NCI-H345 treated with DMSO at 0.1 percent for 48 hours (cell line): ENCODE data around the gene IST1.
A peak's percentile ranks its signal among the peaks of the same experiment; 100 is the strongest.
"Not testable (repeated sequence)": the region's sequence is repeated elsewhere in the genome, so short reads cannot be mapped to it uniquely, and the experiment has no call there.

ENCODE experiments used
- DNase-seq: peaks from one replicate; lab custom pipeline; 2025; ENCODE audit not compliant: unreplicated experiment; lab: John Stamatoyannopoulos, UW

IST1 gene

DNA sequence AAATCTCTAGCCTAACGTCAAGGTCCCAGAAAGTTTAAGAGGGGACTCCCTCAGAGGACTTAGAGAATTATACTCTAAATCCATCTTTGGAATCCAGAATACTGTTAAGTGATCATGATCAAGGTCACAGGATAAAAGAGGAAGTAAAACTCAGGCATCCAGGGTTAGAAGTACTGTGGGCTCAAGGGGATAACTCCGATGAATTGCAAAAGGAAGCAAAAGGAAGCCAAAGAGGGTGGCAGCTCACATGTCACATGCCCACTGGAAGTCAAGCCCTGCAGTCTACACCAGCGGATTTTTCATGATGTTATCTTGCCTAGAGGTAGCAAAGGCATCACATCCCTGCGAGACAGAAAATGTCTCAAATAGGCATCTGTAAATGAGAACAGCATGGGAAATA lies 15.2 kb upstream of the IST1 start:
- DNase-seq = no peak

DNA sequence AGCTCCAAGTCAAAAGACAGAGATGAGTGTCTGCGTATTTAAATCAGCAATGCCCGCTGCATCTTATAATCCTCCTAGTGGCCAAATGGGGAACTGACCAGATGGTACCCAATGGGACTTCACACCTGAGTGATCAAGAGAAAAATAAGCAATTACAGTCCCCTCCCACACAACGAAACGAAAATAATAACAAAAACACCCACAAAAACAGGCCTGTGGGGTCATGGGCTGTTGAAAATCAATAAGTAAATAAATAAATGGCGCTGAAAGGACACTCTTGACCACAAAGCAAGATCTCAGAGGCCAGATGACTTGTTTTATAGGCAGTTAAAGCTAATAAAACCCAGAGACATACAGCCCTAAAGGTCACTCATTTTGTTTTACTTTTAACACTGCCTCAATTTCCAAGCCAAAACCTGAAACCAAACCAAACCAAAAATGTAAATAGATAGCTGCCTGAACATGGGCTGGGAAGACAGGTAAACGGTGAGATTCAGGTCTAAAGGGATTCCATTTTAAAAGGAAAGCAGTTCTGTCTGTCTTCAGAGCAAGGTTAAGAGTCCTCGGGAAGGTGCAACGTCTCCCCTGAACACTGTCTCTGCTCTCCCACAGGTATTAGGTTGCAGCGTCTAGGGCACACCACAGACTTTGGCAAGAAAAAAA lies 12.7 kb upstream of the IST1 start:
- DNase-seq = peak; percentile 48

DNA sequence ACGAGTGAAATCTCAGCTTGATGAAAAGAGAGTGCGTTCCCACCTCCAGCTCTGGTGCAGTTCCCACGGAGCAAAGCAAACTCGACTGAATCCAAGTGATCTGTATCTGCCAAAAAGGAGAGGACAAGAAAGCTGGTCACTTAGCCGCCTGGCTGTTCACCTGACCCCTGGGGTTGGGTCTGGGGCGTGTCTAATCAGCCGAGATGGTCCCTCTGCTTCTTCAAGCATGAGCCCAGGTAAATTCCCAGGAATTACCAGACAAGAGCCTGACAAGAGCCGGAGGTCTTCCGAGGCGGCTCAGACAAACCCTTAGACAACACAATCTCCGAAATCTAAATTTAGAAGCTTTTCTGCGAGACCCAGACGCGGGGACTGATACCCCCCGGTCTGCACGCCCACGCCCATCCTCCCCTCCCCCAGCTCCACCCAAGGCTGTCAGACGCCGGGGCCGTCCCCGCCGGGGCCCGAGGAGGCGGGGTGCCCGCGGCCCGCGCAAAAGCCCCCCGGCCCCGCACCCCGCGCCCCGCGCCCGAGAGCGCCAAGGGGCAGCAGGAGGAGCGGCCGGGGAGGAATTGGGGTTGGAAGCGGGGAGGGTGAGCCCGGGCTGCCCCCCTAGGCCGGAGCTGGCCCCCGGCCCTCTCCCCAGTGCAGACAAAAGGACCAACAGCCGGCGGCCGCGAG lies 12.0 kb upstream of the IST1 start:
- peak; percentile 5 for DNase-seq

DNA sequence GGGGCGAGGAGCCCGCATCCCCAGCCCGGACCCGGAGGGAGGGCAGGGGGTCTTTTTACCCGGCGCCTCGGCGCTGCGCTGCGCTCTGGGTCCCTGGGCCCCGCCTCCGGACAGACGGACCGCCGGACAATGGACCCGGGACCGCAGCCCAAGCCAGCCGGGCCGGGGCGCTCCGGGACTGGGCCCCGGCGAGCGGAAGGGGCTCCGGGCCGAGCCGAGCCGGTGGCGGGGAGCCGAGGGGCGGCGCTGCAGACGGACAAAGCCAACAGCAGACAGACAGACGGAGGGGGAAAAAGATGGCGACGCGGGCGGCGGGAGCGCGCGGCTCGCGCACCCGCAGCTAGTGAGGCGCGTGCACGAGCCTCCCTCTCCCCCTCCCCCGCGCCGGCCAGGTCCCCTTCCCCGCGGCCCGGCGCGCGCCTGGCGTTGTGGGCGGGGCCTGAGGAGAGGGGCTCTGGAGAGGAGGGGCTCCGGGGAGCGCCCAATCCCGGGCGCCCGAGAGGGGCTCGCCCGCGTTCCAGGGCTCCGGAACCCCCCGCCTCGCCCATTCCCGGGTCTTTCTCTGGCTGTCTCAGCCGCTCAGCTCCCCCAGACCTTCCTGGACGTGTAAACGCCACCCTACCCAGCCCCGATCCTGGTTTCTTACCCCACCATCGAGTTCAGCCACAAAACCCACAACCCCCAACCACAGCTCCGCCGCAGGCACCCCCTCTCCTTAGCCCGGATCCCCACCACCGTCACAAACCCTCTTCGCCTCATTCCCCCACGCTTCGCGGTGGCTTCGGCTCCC lies 11.3 kb upstream of the IST1 start, which contains the start of gene ZNF821:
Gene ZNF821 (minus strand): TSS at position 334 of the 790 bp plus-strand sequence. CDS start 4,236 bp downstream, outside the sequence.
- DNase-seq = peak; percentile 48

DNA sequence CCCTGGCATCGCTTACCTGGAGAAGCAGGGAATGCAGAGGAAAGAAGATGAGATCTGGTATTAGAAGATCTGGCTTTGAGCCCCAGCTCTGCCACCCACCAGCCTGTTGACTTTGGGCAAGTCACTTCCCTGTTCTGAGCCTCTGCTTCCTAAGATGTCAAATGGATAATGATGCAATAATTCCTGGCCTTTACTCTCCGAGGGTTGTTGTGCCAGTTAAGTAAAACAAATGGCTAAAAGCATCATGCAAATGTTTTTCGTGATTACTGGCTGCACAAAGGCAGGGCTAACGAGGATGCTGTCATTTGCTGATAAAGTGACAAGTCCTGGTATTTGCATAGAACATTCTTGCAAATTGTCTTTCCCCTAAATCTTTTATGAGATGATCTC lies 10.1 kb upstream of the IST1 start:
- no peak for DNase-seq

DNA sequence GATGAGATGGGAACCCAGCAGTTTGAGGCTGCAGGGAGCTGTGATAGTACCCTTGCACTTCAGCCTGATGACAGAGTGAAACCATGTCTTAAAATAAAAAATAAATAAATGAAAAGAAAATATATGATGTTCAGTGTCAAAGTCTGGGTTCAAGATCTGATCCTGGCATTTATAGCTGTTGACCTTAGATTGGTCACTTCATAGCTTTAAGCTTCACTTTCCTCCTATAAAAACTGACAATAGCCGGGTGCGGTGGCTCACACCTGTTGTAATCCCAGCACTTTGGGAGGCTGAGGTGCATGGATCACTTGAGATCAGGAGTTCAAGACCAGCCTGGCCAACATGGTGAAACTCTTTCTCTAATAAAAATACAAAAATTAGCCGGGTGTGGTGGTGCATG lies 6.2 kb upstream of the IST1 start:
- no peak for DNase-seq

DNA sequence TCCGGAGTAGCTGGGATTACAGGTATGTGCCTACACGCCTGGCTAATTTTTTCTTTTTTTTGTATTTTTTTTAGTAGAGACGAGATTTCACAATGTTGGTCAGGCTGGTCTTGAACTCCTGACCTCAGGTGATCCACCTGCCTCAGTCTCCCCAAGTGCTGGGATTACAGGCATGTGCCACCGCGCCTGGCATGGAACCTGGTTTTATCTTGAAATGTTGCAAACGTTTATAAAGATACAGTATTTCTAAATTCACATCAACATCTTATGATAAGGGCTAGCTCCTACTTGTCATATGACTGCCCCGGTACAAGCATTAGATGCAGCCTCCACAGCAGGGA lies 1.5 kb upstream of the IST1 start:
- no peak for DNase-seq

DNA sequence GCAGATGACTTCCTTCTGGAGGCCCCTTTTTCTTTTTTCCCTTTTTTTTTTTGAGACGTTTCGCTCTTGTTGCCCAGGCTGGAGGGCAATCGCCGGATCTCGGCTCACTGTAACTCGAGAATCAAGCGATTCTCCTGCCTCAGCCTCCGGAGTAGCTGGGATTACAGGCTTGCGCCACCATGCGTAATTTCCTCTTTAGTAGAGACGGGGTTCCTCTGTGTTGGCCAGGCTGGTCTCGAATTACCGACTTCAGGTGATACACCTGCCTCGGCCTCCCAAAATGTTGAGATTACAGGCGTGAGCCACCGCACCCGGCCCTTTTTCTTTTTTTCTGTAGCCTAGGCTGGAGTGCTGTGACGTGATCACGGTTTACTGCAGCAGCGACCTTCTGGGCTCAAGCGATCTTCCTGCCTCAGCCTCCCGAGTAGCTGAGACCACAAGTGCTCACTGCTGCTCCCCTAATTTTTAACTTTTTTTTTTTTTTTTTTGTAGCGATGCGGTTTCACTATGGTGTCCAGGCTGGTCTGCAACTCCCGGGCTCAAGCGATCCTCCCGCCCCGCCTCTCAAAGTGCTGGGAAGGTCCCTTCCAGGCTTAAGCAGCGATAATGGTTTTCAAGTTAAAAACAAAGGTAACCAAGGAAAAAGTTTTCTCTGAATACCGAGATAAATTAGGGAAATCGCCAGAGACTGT lies 956 bp upstream of the IST1 start:
- peak; percentile 21 for DNase-seq

DNA sequence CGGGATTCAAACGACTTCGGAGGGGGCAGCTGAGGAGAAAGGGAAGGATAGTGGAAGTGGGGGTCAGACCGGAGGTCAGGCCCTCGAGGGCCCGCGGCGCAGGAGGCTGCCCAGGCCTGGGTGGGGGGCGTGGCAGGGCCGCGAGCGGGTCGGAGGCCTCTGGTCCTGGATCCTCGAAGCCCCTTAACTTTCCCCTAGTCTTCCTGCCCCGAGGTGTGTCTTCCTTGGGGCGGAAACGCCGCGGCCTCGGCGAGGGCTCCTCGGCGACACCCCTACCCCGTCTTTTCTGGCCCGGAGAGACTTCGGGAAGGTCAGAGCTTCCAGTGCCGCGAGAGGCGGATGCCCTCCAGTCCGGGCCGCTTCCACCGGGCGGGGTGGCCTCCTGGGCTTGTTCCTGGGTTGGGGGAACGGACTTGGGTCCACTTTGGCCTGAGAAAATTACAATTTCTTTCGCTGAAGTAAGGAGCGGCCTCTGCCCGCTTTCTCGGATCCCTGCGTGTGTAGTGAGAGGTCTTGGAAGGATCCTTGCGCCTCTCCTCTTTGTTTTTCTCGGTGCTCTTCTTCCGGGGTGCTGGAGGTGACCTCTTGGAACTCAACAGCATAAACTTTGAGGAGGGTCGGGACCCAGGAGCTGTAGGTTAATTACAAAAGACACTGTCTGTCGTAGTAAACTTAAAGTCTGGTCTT lies 491 bp downstream of the IST1 start:
- DNase-seq = no peak

DNA sequence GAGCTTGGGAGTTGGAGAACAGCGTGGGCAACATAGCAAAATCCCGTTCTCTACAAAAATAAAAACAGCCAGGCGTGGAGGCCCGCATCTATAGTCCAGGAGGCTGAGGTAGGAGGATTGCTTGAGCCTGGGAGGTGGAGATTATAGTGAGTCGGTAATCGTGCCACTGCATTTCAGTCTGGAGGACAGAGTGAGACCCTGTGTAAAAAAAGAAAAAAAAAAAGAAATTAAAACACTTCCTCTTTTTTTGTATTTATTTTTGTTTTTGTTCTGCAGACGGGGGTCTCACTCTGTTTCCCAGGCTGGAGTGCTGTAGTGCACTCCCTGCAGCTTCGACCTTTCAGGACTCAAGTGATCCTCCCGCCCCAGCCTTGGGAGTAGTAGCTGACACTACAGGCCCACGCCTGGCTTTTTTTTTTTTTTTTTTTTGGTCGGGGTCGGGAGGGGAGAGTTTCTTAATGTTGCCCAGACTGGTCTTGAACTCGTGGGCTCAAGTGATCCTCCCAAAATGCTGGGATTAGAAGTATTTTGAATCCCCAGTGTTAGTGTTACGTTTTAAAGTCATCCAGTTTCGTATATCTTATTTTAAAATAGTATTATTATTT lies 1.5 kb downstream of the IST1 start:
- no peak for DNase-seq

DNA sequence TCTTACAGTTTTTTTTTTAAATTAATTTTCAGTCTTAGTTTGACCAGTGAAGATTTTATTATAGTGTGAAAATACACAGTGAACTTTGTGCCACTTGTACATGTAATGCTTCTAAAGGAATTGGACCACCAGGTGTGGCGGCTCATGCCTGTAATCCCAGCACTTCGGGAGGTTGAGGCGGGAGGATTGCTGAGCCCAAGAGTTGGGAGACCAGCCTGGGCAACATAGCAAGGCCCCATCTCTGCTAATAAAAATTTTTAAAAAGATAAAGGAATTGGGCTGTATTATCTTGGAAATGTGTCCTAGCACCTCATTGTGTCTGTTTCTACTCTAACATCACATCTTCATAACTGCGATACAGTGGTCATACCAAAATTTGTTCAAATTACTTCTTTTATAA lies 3.8 kb downstream of the IST1 start:
- DNase-seq = no peak

DNA sequence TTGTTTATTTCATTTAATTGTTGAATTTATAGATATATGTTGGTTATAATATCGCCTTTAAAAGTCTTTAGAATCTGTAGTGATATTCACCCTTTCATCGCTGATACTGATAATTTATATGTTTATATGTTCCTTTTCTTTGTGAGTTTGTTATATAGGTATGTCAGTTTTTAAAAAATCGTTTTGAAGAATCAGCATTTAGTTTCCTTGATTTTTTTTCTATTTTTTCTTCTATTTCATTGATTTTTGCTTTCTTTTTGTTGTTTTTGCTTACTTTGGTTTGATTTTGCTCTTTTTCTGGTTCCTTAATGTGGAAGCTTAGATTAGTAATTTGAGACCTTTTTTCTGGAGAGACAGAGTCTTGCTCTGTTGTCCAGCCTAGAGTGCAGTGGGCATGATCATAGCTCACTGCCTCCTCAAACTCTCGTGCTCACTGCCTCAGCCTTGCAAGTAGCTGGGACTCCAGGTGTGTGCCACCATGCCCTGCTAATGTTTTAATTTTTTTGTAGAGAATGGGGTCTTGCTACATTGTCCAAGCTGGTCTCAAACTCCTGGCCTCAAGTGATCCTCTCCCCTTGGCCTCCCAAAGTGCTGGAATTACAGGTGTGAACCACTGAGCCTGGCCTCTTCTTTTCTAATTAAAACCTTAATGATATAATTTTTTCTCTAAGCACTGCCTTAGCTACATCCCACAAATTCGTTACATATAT lies 7.5 kb downstream of the IST1 start:
- no peak for DNase-seq

DNA sequence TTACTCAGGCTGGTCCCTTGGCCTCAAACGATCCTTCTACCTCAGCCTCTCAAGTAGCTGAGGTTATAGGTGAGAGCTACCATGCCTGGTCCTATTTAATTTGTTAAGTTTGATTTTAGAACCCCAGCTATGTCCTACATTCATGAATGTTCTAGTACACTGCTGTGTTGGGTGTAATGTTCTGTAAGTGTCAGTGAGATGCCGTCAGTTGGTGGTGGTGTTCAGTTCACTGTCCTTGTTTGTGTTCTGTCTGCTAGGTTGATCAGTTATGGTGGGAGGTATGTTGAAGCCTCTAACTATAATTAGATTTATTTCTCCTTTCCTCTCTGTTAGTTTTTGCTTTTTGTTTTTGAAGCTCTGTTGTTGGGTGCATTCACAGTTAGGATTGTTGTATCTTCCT lies 8.3 kb downstream of the IST1 start:
- DNase-seq = no peak

DNA sequence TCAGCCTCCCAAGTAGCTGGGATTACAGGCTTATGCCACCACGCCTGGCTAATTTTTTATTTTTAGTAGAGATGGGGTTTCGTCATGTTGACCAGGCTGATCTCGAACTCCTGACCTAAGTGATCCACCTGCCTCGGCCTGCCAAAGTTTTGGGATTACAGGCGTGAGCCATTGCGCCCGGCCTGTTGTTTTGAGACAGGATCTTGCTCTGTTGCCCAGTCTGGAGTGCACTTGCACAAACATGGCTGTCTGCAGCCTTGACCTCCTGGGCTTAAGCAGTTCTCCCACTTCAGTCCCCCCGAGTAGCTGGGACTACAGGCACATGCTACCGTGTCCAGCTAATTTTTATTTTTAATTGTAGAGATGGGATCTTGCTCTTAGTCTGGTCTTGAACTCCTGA lies 8.9 kb downstream of the IST1 start:
- no peak for DNase-seq

DNA sequence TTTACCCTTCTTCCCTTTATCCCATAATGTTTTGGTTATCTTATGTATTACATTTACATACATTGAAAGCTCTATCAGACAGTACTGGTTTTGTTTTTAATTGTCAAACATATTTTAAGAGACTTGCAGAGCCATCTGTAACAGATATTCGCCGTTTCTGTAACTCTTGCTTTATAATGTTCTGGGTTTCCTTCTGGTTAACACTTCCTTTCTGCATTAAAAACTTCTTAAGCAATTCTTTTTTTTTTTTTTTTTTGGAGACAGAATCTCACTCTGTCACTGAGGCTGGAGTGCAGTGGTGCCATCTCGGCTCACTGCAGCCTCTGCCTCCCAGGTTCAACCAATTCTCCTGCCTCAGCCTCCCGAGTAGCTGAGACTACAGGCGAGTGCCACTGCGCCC lies 10.4 kb downstream of the IST1 start:
- not testable (repeated sequence) for DNase-seq

DNA sequence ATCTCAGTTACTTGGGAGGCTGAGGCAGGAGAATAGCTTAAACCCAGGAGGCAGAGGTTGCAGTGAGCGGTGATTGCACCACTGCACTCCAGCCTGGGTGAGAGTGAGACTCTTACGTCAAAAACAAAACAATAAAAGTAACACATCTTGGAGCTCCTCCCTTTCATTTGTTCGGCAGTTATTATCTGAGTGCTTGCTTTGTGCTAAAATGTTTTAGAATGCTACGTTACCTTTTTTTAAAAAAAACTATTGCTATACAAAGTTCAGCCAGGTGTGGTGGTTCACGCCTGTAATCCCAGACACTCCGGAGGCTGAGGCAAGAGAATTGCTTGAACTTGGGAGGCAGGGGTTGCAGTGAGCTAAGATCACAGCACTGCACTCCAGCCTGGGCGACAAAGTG lies 15.8 kb downstream of the IST1 start:
- DNase-seq = no peak

DNA sequence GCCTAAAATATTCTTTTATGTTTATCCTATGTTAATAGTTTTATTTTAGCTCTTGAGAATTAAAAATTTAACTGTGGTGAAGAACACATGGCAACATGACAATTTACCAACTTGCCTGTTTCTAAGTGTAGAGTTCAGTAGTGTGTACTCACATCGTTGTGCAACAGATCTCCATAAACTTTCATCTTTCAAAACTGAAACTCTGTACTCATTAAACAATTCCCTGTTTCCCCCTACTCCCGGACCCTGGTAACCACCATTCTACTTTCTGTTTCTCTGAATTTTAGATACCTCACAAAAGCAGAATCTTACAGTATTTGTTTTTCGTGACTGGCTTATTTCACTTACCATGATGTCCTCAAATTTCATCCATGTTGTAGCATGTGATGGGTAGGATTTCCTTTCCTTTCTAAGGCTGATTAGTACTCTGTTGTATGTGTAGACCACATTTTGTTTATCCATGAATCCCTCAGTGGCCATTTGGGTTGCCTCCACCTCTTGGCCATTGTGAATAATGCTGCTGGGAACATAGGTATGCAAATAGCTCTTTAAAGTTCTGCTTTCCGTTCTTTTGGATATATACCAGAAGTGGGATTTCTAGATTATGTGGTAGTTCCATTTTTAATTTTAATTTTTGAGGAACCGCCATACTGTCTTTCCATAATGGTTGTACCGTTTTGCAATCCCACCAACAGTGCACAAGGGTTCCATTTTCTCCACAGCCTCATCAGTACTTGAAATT lies 17.4 kb downstream of the IST1 start:
- DNase-seq = no peak

DNA sequence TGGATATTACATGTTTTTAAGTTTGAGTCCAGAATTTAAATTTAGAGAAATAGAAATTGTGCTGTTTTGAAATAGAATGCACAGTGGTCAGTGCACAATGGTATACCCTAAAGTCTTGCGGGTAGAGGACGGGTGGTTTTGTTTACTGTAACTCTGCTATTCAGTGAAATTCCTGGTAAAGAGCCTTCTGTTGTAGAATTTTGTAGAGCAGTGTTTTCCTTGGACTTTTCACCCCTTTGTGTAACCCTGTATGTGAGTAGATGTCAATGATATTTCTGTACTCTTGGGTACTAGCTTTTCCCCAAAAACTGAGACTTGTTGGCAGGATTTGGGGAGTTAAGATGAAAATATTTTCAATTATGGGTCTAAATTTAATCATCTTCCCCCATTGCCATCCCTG lies 19.5 kb downstream of the IST1 start:
- DNase-seq = no peak

DNA sequence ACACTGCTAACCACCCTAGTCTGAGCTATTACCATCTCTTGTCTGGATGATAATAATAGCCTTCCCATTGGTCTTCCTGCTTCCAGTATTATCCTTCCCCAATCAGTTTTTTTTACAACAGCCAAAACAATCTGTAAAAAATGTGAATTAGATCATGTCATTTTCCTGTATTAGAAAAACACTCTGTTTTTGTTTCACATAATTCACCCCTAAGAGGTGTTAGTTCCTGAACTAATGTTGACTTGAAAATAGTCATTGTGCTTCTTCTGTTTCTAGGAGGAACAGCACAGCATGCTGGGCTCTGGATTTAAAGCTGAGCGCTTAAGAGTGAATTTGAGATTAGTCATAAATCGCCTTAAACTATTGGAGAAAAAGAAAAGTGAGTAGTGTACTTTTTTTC lies 20.0 kb downstream of the IST1 start:
- no peak for DNase-seq
